Measurements from ENCODE around the gene KCNH3.

- TF ChIP-seq, protein P1, sequence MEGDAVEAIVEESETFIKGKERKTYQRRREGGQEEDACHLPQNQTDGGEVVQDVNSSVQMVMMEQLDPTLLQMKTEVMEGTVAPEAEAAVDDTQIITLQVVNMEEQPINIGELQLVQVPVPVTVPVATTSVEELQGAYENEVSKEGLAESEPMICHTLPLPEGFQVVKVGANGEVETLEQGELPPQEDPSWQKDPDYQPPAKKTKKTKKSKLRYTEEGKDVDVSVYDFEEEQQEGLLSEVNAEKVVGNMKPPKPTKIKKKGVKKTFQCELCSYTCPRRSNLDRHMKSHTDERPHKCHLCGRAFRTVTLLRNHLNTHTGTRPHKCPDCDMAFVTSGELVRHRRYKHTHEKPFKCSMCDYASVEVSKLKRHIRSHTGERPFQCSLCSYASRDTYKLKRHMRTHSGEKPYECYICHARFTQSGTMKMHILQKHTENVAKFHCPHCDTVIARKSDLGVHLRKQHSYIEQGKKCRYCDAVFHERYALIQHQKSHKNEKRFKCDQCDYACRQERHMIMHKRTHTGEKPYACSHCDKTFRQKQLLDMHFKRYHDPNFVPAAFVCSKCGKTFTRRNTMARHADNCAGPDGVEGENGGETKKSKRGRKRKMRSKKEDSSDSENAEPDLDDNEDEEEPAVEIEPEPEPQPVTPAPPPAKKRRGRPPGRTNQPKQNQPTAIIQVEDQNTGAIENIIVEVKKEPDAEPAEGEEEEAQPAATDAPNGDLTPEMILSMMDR (conservative IDR thresholded peaks at IDR 0.05 in 1 of 2, IDR thresholded peaks at IDR 0.05 in 1 of 2; ENCODE audit: low read depth in 1 of 2, low read length in 2 of 2): no peak
- TF ChIP-seq EZH2 (IDR thresholded peaks at IDR 0.05; ENCODE audit: low read length, missing control alignments): no peak
Observed at GRCh38 chr12:49556391-49557186, 17.8 kb downstream of the KCNH3 start.
